Hematopoietic multipotent progenitor cell (in vitro differentiated cells): ENCODE data around the gene GPATCH8. TPM values are rescaled to one million over a fixed set of nuclear protein-coding genes. Genes with fewer than 3 reads are reported as not detected.

Experiments
- small RNA-seq: library from RNA; depleted of rRNA; stranded (forward); fragments of <200 nt; gene quantifications from one replicate; pipeline ENCODE3, GENCODE V24; 2012
- total RNA-seq: library from RNA; depleted of rRNA; stranded (reverse); fragments of >200 nt; gene quantifications from one replicate; pipeline ENCODE4 v1.2.3, GENCODE V29; 2012

GPATCH8 gene
- total RNA-seq, 1 donor: 15.3 TPM

Small RNA genes lying within 50 kb of the gene (small RNA-seq; reads per million reads assigned to genes)
- gene RN7SL258P: not detected

Other genes starting within 250 kb of the GPATCH8 start
- gene SLC4A1, start 235.3 kb downstream of the GPATCH8 start, total RNA-seq: 0.81 TPM
- gene RUNDC3A, start 194.8 kb downstream of the GPATCH8 start, total RNA-seq: 1.6 TPM
- 98.3 TPM for gene SLC25A39, start 178.6 kb downstream of the GPATCH8 start, total RNA-seq
- 263 TPM for gene GRN, start 158.1 kb downstream of the GPATCH8 start, total RNA-seq
- gene FAM171A2, start 139.6 kb downstream of the GPATCH8 start, total RNA-seq: 9.2 TPM
- gene ITGA2B, start 113.8 kb downstream of the GPATCH8 start, total RNA-seq: 80.8 TPM
- 1.1 TPM for gene FZD2, start 54.1 kb upstream of the GPATCH8 start, total RNA-seq
- 0.27 TPM for gene MEIOC, start 153.1 kb upstream of the GPATCH8 start, total RNA-seq
- gene CCDC43, start 186.4 kb upstream of the GPATCH8 start, total RNA-seq: 7.5 TPM
- 4.8 TPM for gene DBF4B, start 205.3 kb upstream of the GPATCH8 start, total RNA-seq